Fibroblast of the aortic adventitia (primary cell): Measurements from ENCODE around the gene S100A4. TPM values are rescaled to one million over a fixed set of nuclear protein-coding genes. Genes with fewer than 3 reads are reported as not detected.

Source experiments
- DNase-seq: peaks from one replicate; pipeline ENCODE4 v3.0.0-alpha.2; 2010; ENCODE audit warnings: low read depth
- H3K4me3 ChIP-seq: 2 replicates; pipeline ENCODE4 v1.5.1; 2011; ENCODE audit warnings: low read depth, mild to moderate bottlenecking, control low read depth, low read length, moderate library complexity
- CTCF ChIP-seq: IDR thresholded peaks from 2 replicates; pipeline ENCODE4 v1.5.1; 2011; ENCODE audit warnings: mild to moderate bottlenecking, low read length, control low read depth, inconsistent platforms; ENCODE audit not compliant: insufficient read depth
- total RNA-seq: library from RNA; depleted of rRNA; stranded (reverse); fragments of >200 nt; gene quantifications from 2 replicates; pipeline ENCODE4 v1.2.3, GENCODE V29; 2012; ENCODE audit warnings: low replicate concordance

The S100A4 gene
- total RNA-seq, 1 donor: 585 TPM

- TF ChIP-seq CTCF: no peak
- H3K4me3 ChIP-seq: no peak overlapping the region
- DNase-seq: no peak
Observed at GRCh38 chr1:153507926-153508583, 37.6 kb downstream of the S100A4 start.

GRCh38 chr1:153506831-153507413, 38.7 kb downstream of the S100A4 start:
- H3K4me3 ChIP-seq: no peak overlapping the region
- peak; percentile 90 for DNase-seq
- TF ChIP-seq CTCF: no peak

GRCh38 chr1:153506386-153506785, 39.2 kb downstream of the S100A4 start:
- no peak for TF ChIP-seq CTCF
- no peak for DNase-seq
- H3K4me3 ChIP-seq: no peak overlapping the region

GRCh38 chr1:153505576-153505975, 40.0 kb downstream of the S100A4 start:
- no peak for TF ChIP-seq CTCF
- DNase-seq: no peak
- H3K4me3 ChIP-seq: no peak overlapping the region

GRCh38 chr1:153503766-153504165, 41.8 kb downstream of the S100A4 start:
- DNase-seq: no peak
- no peak overlapping the region for H3K4me3 ChIP-seq
- TF ChIP-seq CTCF: no peak

GRCh38 chr1:153498746-153499145, 46.9 kb downstream of the S100A4 start:
- TF ChIP-seq CTCF: no peak

More at GRCh38 chr1:153498746-153499145, 46.9 kb downstream of the S100A4 start:
- no peak overlapping the region for H3K4me3 ChIP-seq
- peak; percentile 67 for DNase-seq
